SIG-M5 treated with dmso at 0.1 percent for 504 hours (cell line): Measurements from ENCODE around the gene ECPAS.
"Not testable (repeated sequence)": the region's sequence is repeated elsewhere in the genome, so short reads cannot be mapped to it uniquely, and the experiment has no call there.

Experiments used
- DNase-seq: peaks from one replicate; lab custom pipeline; 2025; ENCODE audit not compliant: unreplicated experiment; lab: John Stamatoyannopoulos, UW

Gene ECPAS

GRCh38 chr9:111429175-111429574, 55.0 kb downstream of the ECPAS start:
- no peak for DNase-seq

GRCh38 chr9:111427186-111427585, 57.0 kb downstream of the ECPAS start:
- peak; percentile 2 for DNase-seq

- DNase-seq = no peak
Measured at GRCh38 chr9:111423389-111423788, 60.8 kb downstream of the ECPAS start.

- DNase-seq = no peak
Measured at GRCh38 chr9:111414406-111414805, 69.8 kb downstream of the ECPAS start.

- DNase-seq = no peak
Measured at GRCh38 chr9:111413996-111414395, 70.2 kb downstream of the ECPAS start.

- no peak for DNase-seq
Measured at GRCh38 chr9:111412280-111412679, 71.9 kb downstream of the ECPAS start.

GRCh38 chr9:111411266-111411665, 72.9 kb downstream of the ECPAS start:
- no peak for DNase-seq

- DNase-seq = no peak
Measured at GRCh38 chr9:111407813-111408212, 76.4 kb downstream of the ECPAS start.

- no peak for DNase-seq
Measured at GRCh38 chr9:111405701-111406100, 78.5 kb downstream of the ECPAS start.

- DNase-seq = not testable (repeated sequence)
Measured at GRCh38 chr9:111401486-111401885, 82.7 kb downstream of the ECPAS start.

- no peak for DNase-seq
Measured at GRCh38 chr9:111400564-111400898, 83.7 kb downstream of the ECPAS start.

GRCh38 chr9:111399772-111400563, 84.2 kb downstream of the ECPAS start:
- DNase-seq = peak; percentile 27

GRCh38 chr9:111399211-111399739, 84.9 kb downstream of the ECPAS start:
- no peak for DNase-seq

- DNase-seq = no peak
Measured at GRCh38 chr9:111393971-111394370, 90.2 kb downstream of the ECPAS start.

GRCh38 chr9:111389406-111389805, 94.8 kb downstream of the ECPAS start:
- no peak for DNase-seq

GRCh38 chr9:111386386-111386785, 97.8 kb downstream of the ECPAS start:
- no peak for DNase-seq

GRCh38 chr9:111381006-111381405, 103.2 kb downstream of the ECPAS start:
- no peak for DNase-seq

- no peak for DNase-seq
Measured at GRCh38 chr9:111375817-111376564, 108.2 kb downstream of the ECPAS start.

GRCh38 chr9:111375062-111375461, 109.1 kb downstream of the ECPAS start:
- DNase-seq = no peak

GRCh38 chr9:111372297-111372696, 111.9 kb downstream of the ECPAS start:
- DNase-seq = no peak

GRCh38 chr9:111366978-111367377, 117.2 kb downstream of the ECPAS start:
- DNase-seq = no peak

- DNase-seq = no peak
Measured at GRCh38 chr9:111362526-111362925, 121.7 kb downstream of the ECPAS start.
